ENCODE results near the gene XPNPEP1. TPM values are rescaled to one million over a fixed set of nuclear protein-coding genes. Genes with fewer than 3 reads are reported as not detected.
"Not testable (repeated sequence)": the region's sequence is repeated elsewhere in the genome, so short reads cannot be mapped to it uniquely, and the experiment has no call there.

Gene XPNPEP1
- total RNA-seq, 2 experiments from 2014 or later: 66.4 to 66.6 TPM

- peak overlapping the region; percentile 49 for H3K27ac Mint-ChIP-seq
- H3K27me3 Mint-ChIP-seq, H3K4me3 Mint-ChIP-seq, DNase-seq, H3K9me3 Mint-ChIP-seq: not testable (repeated sequence)
- intact Hi-C loops (cut with micrococcal nuclease): loop anchor here (1.0 kb wide), 1 partner anchor 92 kb away; no protein-coding TSS in a partner anchor
- H3K4me1 Mint-ChIP-seq (ENCODE audit: low read depth): peaks cover 85% of the 10 kb centered on the region
- ChIA-PET CTCF (interaction anchor here (0.6 kb wide), 1 partner anchor 238 kb away, joined by 5 read pairs; no protein-coding TSS in a partner anchor), POLR2A (interaction anchor here (0.6 kb wide), 1 partner anchor 26 kb away, joined by 3 read pairs; no protein-coding TSS in a partner anchor)
- H3K36me3 Mint-ChIP-seq: peaks cover 15% of the 10 kb centered on the region
Observed at GRCh38 chr10:109918707-109919106, 4.6 kb downstream of the XPNPEP1 start.

DNA sequence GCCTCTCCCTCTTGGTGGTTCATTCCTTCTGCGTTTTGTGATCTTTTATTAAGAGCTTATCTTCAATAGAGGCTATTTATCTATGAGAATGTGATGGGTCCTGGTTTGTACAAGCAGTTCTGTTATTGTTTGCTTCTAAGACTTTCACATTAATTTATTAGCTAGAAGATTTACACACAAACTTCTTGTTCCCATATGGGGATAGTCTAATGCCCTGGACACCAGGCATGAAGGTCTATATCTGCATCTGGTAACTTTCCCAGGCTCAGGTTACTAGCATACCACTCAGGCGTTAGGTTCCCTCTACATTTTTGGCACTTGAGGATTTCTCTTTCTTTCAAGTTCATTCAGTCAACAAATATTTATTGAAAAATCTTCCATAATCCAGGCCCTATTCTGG is 7.7 kb downstream of the XPNPEP1 start:
- peaks cover 2% of the 10 kb centered on the region for H3K9me3 Mint-ChIP-seq
- H3K4me3 Mint-ChIP-seq: no peak overlapping the region
- peaks cover 37% of the 10 kb centered on the region for H3K36me3 Mint-ChIP-seq
- CTCF ChIA-PET: no interaction called here
- DNase-seq: no peak
- intact Hi-C loops (cut with micrococcal nuclease): loop anchor here (2.0 kb wide), 1 partner anchor 17 kb away; no protein-coding TSS in a partner anchor
- no peaks in the 10 kb centered on the region for H3K27me3 Mint-ChIP-seq
- peak overlapping the region; percentile 58 for H3K27ac Mint-ChIP-seq
- H3K4me1 Mint-ChIP-seq (ENCODE audit: low read depth): peaks cover 92% of the 10 kb centered on the region
- POLR2A ChIA-PET: no interaction called here

GRCh38 chr10:109914966-109915365 is 8.3 kb downstream of the XPNPEP1 start:
- peaks cover 2% of the 10 kb centered on the region for H3K9me3 Mint-ChIP-seq
- CTCF ChIA-PET: no interaction called here
- POLR2A ChIA-PET: no interaction called here
- intact Hi-C loops (cut with micrococcal nuclease): loop anchor here (2.0 kb wide), 1 partner anchor 16 kb away; no protein-coding TSS in a partner anchor
- H3K4me1 Mint-ChIP-seq (ENCODE audit: low read depth): peaks cover 92% of the 10 kb centered on the region
- H3K4me3 Mint-ChIP-seq: peak overlapping the region; percentile 2
- peaks cover 38% of the 10 kb centered on the region for H3K36me3 Mint-ChIP-seq
- DNase-seq: peak; percentile 56
- peak overlapping the region; percentile 58 for H3K27ac Mint-ChIP-seq
- H3K27me3 Mint-ChIP-seq: no peaks in the 10 kb centered on the region

DNA sequence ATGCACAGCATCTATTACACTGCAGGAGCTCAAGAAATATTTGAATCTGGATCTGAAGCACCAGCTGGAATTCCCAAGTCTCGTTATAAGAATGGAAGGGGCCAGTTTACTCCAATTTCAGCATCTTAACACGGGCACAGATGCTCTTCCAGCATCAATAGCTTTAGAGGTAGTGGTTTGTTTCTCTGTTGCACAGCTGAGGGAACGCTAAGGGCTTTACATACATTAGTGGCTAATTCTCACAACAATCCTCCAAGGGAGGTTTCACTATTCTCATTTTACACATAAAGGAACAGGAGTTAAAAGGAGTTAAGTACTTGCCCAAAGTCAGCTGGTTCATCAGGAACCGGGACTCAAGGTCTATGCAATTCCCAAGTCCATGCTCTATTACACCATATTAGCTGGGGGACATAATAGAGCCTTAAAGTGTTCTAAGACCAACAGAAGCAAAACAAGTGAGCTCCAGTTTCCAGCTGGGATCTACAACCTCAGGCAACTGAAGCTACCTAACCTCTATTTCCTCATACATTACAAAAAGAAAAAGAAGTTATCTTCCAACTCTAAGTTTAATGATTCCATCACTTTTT is 9.9 kb downstream of the XPNPEP1 start:
- no peak overlapping the region for H3K4me3 Mint-ChIP-seq
- H3K4me1 Mint-ChIP-seq (ENCODE audit: low read depth): peaks cover 82% of the 10 kb centered on the region
- no peaks in the 10 kb centered on the region for H3K27me3 Mint-ChIP-seq
- DNase-seq: no peak
- intact Hi-C loops (cut with micrococcal nuclease): loop anchor here (2.0 kb wide), 1 partner anchor 29 kb away; no protein-coding TSS in a partner anchor
- peak overlapping the region; percentile 10 for H3K27ac Mint-ChIP-seq
- H3K9me3 Mint-ChIP-seq: peaks cover 2% of the 10 kb centered on the region
- CTCF ChIA-PET: interaction anchor here (2.8 kb wide), 1 partner anchor 29 kb away, joined by 12 read pairs; no protein-coding TSS in a partner anchor
- POLR2A ChIA-PET: interaction anchor here (1.1 kb wide), 1 partner anchor 165 kb away, joined by 3 read pairs; no protein-coding TSS in a partner anchor
- peaks cover 45% of the 10 kb centered on the region for H3K36me3 Mint-ChIP-seq

GRCh38 chr10:109912335-109913281 is 10.7 kb downstream of the XPNPEP1 start:
- ChIA-PET POLR2A (interaction anchor here (1.1 kb wide), 1 partner anchor 166 kb away, joined by 3 read pairs; no protein-coding TSS in a partner anchor), CTCF (interaction anchor here (0.6 to 2.8 kb wide), 2 partner anchors 28 to 278 kb away, joined by 3 to 12 read pairs; no protein-coding TSS in a partner anchor)
- Mint-ChIP-seq H3K4me1 (ENCODE audit: low read depth) (peaks cover 74% of the 10 kb centered on the region), H3K27me3 (no peaks in the 10 kb centered on the region), H3K36me3 (peaks cover 49% of the 10 kb centered on the region), H3K4me3 (no peak overlapping the region), H3K27ac (peak overlapping the region; percentile 10), H3K9me3 (peaks cover 2% of the 10 kb centered on the region)
- no peak for DNase-seq
- intact Hi-C loops (cut with micrococcal nuclease): loop anchor here (2.0 kb wide), 1 partner anchor 28 kb away; no protein-coding TSS in a partner anchor

DNA sequence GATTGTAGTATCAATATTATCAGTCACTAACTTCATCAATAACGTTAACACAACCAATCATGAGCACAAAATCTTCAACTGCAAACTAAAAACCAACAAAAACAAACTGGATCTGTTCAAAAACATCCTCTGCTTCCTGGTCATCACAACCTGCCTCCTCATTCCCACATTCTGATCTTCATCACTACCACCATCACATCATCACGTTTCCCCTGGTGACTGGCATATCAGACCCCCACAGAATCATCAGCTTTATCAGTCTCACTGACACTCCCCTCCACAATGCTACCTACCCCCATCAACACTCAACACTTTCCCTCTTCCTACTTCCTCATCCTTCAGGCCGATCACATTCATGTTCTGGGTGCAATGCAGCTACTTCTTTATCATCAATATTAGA is 11.4 kb downstream of the XPNPEP1 start:
- intact Hi-C loops (cut with micrococcal nuclease): loop anchor here (2.0 kb wide), 1 partner anchor 27 kb away; no protein-coding TSS in a partner anchor
- Mint-ChIP-seq H3K27ac (peak overlapping the region; percentile 3), H3K9me3 (peaks cover 2% of the 10 kb centered on the region), H3K4me3 (no peak overlapping the region), H3K4me1 (ENCODE audit: low read depth) (peaks cover 69% of the 10 kb centered on the region), H3K27me3 (no peaks in the 10 kb centered on the region), H3K36me3 (peaks cover 54% of the 10 kb centered on the region)
- no peak for DNase-seq
- ChIA-PET CTCF (interaction anchor here (0.6 to 2.8 kb wide), 2 partner anchors 28 to 278 kb away, joined by 3 to 12 read pairs; no protein-coding TSS in a partner anchor), POLR2A (interaction anchor here (1.1 kb wide), 1 partner anchor 8 kb away, joined by 3 read pairs; no protein-coding TSS in a partner anchor)

- H3K4me1 Mint-ChIP-seq (ENCODE audit: low read depth): peaks cover 59% of the 10 kb centered on the region
- no peak for DNase-seq
- ChIA-PET CTCF (interaction anchor here (1.1 kb wide), 1 partner anchor 22 kb away, joined by 5 read pairs; no protein-coding TSS in a partner anchor), POLR2A (no interaction called here)
- H3K36me3 Mint-ChIP-seq: peaks cover 61% of the 10 kb centered on the region
- intact Hi-C loops (cut with micrococcal nuclease): no loop called here
- H3K27me3 Mint-ChIP-seq: no peaks in the 10 kb centered on the region
- no peak overlapping the region for H3K27ac Mint-ChIP-seq
- no peak overlapping the region for H3K4me3 Mint-ChIP-seq
- H3K9me3 Mint-ChIP-seq: no peaks in the 10 kb centered on the region
Observed at GRCh38 chr10:109906316-109906715, 17.0 kb downstream of the XPNPEP1 start.

- no peaks in the 10 kb centered on the region for H3K9me3 Mint-ChIP-seq
Observed at GRCh38 chr10:109904397-109904796, 18.9 kb downstream of the XPNPEP1 start.

DNA sequence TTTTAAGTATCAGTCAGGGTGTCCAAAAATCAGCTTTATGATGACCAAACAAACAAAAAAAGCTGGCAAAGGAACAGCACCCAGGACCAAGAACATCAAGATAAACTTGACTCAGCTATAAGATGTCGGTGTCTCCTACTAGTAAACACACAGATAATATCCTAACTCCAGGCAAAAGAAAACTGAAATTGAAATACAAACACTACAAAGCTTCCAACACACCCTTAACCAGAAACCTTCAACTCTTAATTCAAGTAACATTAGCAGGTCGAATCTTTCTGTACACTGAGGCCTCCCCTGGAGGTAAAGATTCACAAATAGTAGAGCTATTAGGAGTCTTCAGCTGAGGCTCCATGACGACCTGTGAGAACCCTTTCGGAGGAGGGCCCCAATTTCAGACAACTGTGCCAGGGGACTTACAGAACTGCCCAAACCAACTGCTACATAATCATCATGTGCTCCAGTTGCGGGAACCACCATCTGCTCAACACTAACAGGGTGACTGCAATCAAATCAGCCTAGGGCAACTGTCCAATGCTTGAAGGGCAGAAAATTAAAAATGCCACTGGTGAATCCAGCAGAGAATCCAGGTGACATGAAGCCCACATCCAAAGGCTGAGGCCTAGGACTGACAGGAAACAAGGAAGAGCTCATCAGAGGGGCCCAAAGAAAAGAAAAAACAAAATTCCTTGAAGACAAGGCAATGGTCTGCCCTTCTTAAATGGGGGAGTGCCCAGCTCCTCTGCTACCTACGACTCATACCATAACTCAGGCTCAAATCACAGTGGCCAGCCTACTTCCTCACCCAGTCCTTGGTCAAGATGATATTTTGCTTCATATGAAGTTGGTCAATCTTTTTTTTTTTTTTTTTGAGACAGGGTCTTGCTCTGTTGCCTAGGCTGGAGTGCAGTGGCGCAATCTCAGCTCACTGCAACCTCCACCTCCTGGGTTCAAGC is 20.0 kb downstream of the XPNPEP1 start:
- DNase-seq: peak; percentile 34
- H3K4me1 Mint-ChIP-seq (ENCODE audit: low read depth): peaks cover 63% of the 10 kb centered on the region
- ChIA-PET CTCF (interaction anchor here (0.5 to 1.6 kb wide), 3 partner anchors 15 to 102 kb away, joined by 3 to 13 read pairs (median 4); no protein-coding TSS in a partner anchor), POLR2A (interaction anchor here (0.7 to 1.5 kb wide), 2 partner anchors 19 to 20 kb away, joined by 3 read pairs; partner anchors contain the start of gene XPNPEP1)
- intact Hi-C loops (cut with micrococcal nuclease): no loop called here
- H3K36me3 Mint-ChIP-seq: peaks cover 59% of the 10 kb centered on the region
- H3K27ac Mint-ChIP-seq: peak overlapping the region; percentile 86
- H3K27me3 Mint-ChIP-seq: no peaks in the 10 kb centered on the region
- H3K4me3 Mint-ChIP-seq: peak overlapping the region; percentile 59
- H3K9me3 Mint-ChIP-seq: no peaks in the 10 kb centered on the region

More at GRCh38 chr10:109904397-109904796, 18.9 kb downstream of the XPNPEP1 start:
- peak overlapping the region; percentile 86 for H3K27ac Mint-ChIP-seq
- ChIA-PET CTCF (no interaction called here), POLR2A (no interaction called here)
- intact Hi-C loops (cut with micrococcal nuclease): no loop called here
- H3K27me3 Mint-ChIP-seq: no peaks in the 10 kb centered on the region
- peaks cover 55% of the 10 kb centered on the region for H3K4me1 Mint-ChIP-seq (ENCODE audit: low read depth)
- peaks cover 55% of the 10 kb centered on the region for H3K36me3 Mint-ChIP-seq
- DNase-seq: no peak
- H3K4me3 Mint-ChIP-seq: peak overlapping the region; percentile 15

- ChIA-PET POLR2A (no interaction called here), CTCF (interaction anchor here (0.8 to 2.0 kb wide), 3 partner anchors 12 to 35 kb away, joined by 3 to 11 read pairs (median 4); no protein-coding TSS in a partner anchor)
- H3K4me1 Mint-ChIP-seq (ENCODE audit: low read depth): peaks cover 64% of the 10 kb centered on the region
- H3K27me3 Mint-ChIP-seq: no peaks in the 10 kb centered on the region
- H3K27ac Mint-ChIP-seq: peak overlapping the region; percentile 25
- no peaks in the 10 kb centered on the region for H3K9me3 Mint-ChIP-seq
- H3K4me3 Mint-ChIP-seq: no peak overlapping the region
- DNase-seq: no peak
- intact Hi-C loops (cut with micrococcal nuclease): loop anchor here (2.0 kb wide), 1 partner anchor 15 kb away; no protein-coding TSS in a partner anchor
- peaks cover 41% of the 10 kb centered on the region for H3K36me3 Mint-ChIP-seq
Observed at GRCh38 chr10:109899356-109900331, 23.7 kb downstream of the XPNPEP1 start.

Measured in activated CD4-positive, alpha-beta memory T cell treated with anti-CD3 and anti-CD28 coated beads for 36 hours (primary cell).